Prostate gland (tissue), 2 donors: ENCODE measurements around the gene EPHA5.

Experiments
- POLR2A ChIP-seq: fragments of 450-650 bp; IDR thresholded peaks from one replicate; pipeline ENCODE4 v1.6.1; 2016; ENCODE audit warnings: antibody characterized with exemption, mild to moderate bottlenecking
- POLR2AphosphoS5 ChIP-seq: sonication (generic); formaldehyde crosslinking; IDR thresholded peaks from one replicate; pipeline ENCODE4 v1.6.1; 2017; ENCODE audit warnings: antibody characterized with exemption
- TF ChIP-seq, protein P1 (sequence below), 4 experiments: fragments of 200-600 bp in 2 of 4; fragments of 450-650 bp in 2 of 4; sonication (generic) in 2 of 4; IDR thresholded peaks; 1 replicate in 3 of 4; 2 replicates in 1 of 4; pipeline ENCODE4 v1.5.1; 2016 to 2019; ENCODE audit warnings: antibody characterized with exemption in 4 of 4, mild to moderate bottlenecking in 2 of 4, moderate library complexity in 2 of 4

- TF ChIP-seq POLR2A, result no peak
- TF ChIP-seq, protein P1, sequence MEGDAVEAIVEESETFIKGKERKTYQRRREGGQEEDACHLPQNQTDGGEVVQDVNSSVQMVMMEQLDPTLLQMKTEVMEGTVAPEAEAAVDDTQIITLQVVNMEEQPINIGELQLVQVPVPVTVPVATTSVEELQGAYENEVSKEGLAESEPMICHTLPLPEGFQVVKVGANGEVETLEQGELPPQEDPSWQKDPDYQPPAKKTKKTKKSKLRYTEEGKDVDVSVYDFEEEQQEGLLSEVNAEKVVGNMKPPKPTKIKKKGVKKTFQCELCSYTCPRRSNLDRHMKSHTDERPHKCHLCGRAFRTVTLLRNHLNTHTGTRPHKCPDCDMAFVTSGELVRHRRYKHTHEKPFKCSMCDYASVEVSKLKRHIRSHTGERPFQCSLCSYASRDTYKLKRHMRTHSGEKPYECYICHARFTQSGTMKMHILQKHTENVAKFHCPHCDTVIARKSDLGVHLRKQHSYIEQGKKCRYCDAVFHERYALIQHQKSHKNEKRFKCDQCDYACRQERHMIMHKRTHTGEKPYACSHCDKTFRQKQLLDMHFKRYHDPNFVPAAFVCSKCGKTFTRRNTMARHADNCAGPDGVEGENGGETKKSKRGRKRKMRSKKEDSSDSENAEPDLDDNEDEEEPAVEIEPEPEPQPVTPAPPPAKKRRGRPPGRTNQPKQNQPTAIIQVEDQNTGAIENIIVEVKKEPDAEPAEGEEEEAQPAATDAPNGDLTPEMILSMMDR (IDR thresholded peaks at IDR 0.05), result no peak
- no peak for TF ChIP-seq POLR2AphosphoS5
These were observed 19.3 kb downstream of the EPHA5 start for GRCh38 chr4:65651031-65651430.
